Islet of Langerhans (tissue), 1 donor: Measurements from ENCODE around the gene ACTC1.
A peak's percentile ranks its signal among the peaks of the same experiment; 100 is the strongest.
"Not testable (repeated sequence)": the region's sequence is repeated elsewhere in the genome, so short reads cannot be mapped to it uniquely, and the experiment has no call there.

Source experiments
- FAIRE-seq: peaks from one replicate; lab custom pipeline; 2011; peaks lifted over from hg19 to GRCh38; lab: Jason Lieb, UNC

ACTC1 gene

GRCh38 chr15:34795267-34796081, at the start of gene ACTC1:
Gene ACTC1, minus strand, starts transcription at chr15:34795549. Its CDS starts 741 bp downstream, at chr15:34794808.
- FAIRE-seq, result no peak

- FAIRE-seq, result no peak
These were observed 45.9 kb upstream of the ACTC1 start for GRCh38 chr15:34841262-34841725.

GRCh38 chr15:34838282-34838681, 42.9 kb upstream of the ACTC1 start:
- no peak for FAIRE-seq

- FAIRE-seq, result no peak
These were observed 42.1 kb upstream of the ACTC1 start for GRCh38 chr15:34837246-34838016.

- FAIRE-seq, result no peak
These were observed 33.0 kb upstream of the ACTC1 start for GRCh38 chr15:34828145-34828911.

- no peak for FAIRE-seq
These were observed 26.5 kb upstream of the ACTC1 start for GRCh38 chr15:34821831-34822230.

GRCh38 chr15:34820110-34820509, 24.8 kb upstream of the ACTC1 start:
- FAIRE-seq, result no peak

GRCh38 chr15:34818526-34818925, 23.2 kb upstream of the ACTC1 start:
- no peak for FAIRE-seq

GRCh38 chr15:34815836-34816235, 20.5 kb upstream of the ACTC1 start:
- FAIRE-seq, result no peak

- no peak for FAIRE-seq
These were observed 18.3 kb upstream of the ACTC1 start for GRCh38 chr15:34813446-34814190.

- not testable (repeated sequence) for FAIRE-seq
These were observed 17.6 kb upstream of the ACTC1 start for GRCh38 chr15:34812868-34813365.

- FAIRE-seq, result no peak
These were observed 17.0 kb upstream of the ACTC1 start for GRCh38 chr15:34812369-34812768.

- FAIRE-seq, result no peak
These were observed 15.2 kb upstream of the ACTC1 start for GRCh38 chr15:34810443-34811129.

GRCh38 chr15:34809186-34809585, 13.8 kb upstream of the ACTC1 start:
- FAIRE-seq, result no peak

- no peak for FAIRE-seq
These were observed 12.7 kb upstream of the ACTC1 start for GRCh38 chr15:34808016-34808415.

- not testable (repeated sequence) for FAIRE-seq
These were observed 11.9 kb upstream of the ACTC1 start for GRCh38 chr15:34807241-34807640.

GRCh38 chr15:34804776-34805175, 9.4 kb upstream of the ACTC1 start:
- no peak for FAIRE-seq

- FAIRE-seq, result peak; percentile 97
These were observed 8.8 kb upstream of the ACTC1 start for GRCh38 chr15:34804113-34804512.

- peak; percentile 5 for FAIRE-seq
These were observed 7.7 kb upstream of the ACTC1 start for GRCh38 chr15:34802803-34803750.

GRCh38 chr15:34802371-34802770, 7.0 kb upstream of the ACTC1 start:
- no peak for FAIRE-seq
